ENCODE results near the gene CACNA2D1. TPM values are rescaled to one million over a fixed set of nuclear protein-coding genes. Genes with fewer than 3 reads are reported as not detected.

The CACNA2D1 gene
- total and polyA plus RNA-seq, 8 donors = 10.7 to 20.8 (median 16.6) TPM

DNA sequence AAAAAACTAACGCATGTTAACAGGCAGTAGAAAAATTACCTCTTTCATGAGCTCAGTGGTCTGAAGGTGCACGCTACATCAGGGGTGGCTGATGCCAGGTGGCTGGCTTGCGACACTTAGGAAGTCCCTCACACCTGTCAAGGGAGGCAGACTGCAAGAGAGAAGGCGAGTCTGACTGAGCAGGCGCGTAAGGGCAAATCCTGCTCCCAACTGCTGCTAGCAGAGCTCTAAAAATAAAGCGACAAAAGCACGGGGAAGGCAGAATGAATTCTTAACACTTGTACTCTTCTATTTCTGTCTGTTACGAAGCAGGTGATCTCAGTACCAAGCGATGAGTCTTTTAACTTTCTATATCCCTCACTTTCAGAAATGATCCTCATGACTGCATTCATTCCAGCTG is 33.1 kb downstream of the CACNA2D1 start:
- Histone ChIP-seq H3K4me3 (no peak overlapping the region), H3K9me3 (no peaks in the 10 kb centered on the region), H3K27ac (no peak overlapping the region), H3K4me1 (no peaks in the 10 kb centered on the region), H3K36me3 (no peaks in the 10 kb centered on the region), H3K27me3 (no peaks in the 10 kb centered on the region)
- ATAC-seq (no peak), DNase-seq (no peak)
- intact Hi-C loops (cut with DNase I) = no loop called here
- TF ChIP-seq, protein P1, sequence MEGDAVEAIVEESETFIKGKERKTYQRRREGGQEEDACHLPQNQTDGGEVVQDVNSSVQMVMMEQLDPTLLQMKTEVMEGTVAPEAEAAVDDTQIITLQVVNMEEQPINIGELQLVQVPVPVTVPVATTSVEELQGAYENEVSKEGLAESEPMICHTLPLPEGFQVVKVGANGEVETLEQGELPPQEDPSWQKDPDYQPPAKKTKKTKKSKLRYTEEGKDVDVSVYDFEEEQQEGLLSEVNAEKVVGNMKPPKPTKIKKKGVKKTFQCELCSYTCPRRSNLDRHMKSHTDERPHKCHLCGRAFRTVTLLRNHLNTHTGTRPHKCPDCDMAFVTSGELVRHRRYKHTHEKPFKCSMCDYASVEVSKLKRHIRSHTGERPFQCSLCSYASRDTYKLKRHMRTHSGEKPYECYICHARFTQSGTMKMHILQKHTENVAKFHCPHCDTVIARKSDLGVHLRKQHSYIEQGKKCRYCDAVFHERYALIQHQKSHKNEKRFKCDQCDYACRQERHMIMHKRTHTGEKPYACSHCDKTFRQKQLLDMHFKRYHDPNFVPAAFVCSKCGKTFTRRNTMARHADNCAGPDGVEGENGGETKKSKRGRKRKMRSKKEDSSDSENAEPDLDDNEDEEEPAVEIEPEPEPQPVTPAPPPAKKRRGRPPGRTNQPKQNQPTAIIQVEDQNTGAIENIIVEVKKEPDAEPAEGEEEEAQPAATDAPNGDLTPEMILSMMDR (IDR thresholded peaks at IDR 0.05) = no peak

- no peak for ATAC-seq
- H3K27ac ChIP-seq = no peak overlapping the region
These were observed 36.6 kb downstream of the CACNA2D1 start for GRCh38 chr7:82406937-82407336.

GRCh38 chr7:82405301-82405700 is 38.3 kb downstream of the CACNA2D1 start:
- intact Hi-C loops (cut with DNase I) = no loop called here
- ATAC-seq = no peak
- Histone ChIP-seq H3K27me3 (no peaks in the 10 kb centered on the region), H3K4me1 (no peaks in the 10 kb centered on the region), H3K4me3 (no peak overlapping the region), H3K9me3 (no peaks in the 10 kb centered on the region), H3K36me3 (no peaks in the 10 kb centered on the region), H3K27ac (no peak overlapping the region)
- no peak for DNase-seq
- TF ChIP-seq, protein P1 (IDR thresholded peaks at IDR 0.05) = no peak

More at GRCh38 chr7:82406937-82407336, 36.6 kb downstream of the CACNA2D1 start:
- Histone ChIP-seq H3K27me3 (no peaks in the 10 kb centered on the region), H3K4me3 (no peak overlapping the region), H3K4me1 (no peaks in the 10 kb centered on the region), H3K36me3 (no peaks in the 10 kb centered on the region), H3K9me3 (no peaks in the 10 kb centered on the region)
- TF ChIP-seq, protein P1 (IDR thresholded peaks at IDR 0.05) = no peak
- intact Hi-C loops (cut with DNase I) = no loop called here
- no peak for DNase-seq

GRCh38 chr7:82404652-82405051 is 38.9 kb downstream of the CACNA2D1 start:
- DNase-seq (no peak), ATAC-seq (no peak)
- Histone ChIP-seq H3K4me3 (no peak overlapping the region), H3K27ac (no peak overlapping the region), H3K9me3 (no peaks in the 10 kb centered on the region), H3K36me3 (no peaks in the 10 kb centered on the region), H3K27me3 (no peaks in the 10 kb centered on the region), H3K4me1 (no peaks in the 10 kb centered on the region)
- intact Hi-C loops (cut with DNase I) = no loop called here
- TF ChIP-seq, protein P1 (IDR thresholded peaks at IDR 0.05) = no peak

DNA sequence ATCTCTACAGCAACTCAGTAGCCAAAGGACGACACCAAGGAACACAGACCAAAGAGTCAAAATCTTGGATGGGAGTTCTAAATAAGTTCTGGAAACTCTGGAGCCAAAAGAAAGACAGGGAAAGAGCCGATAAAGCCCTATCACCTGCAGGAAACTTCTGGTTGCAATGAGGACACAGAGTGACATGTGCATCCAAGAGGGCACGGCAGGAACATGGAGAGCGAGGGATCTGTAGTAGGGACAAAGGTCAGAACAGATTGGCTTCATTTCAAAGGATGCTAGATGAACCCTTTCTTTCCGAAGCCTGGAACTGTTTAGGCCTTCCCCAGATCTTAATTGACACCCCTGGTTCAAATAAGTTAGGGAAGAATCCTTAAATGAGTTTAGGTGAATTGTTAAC is 39.5 kb downstream of the CACNA2D1 start:
- TF ChIP-seq, protein P1 (IDR thresholded peaks at IDR 0.05) = no peak

More for the DNA sequence above, 39.5 kb downstream of the CACNA2D1 start:
- no peak for ATAC-seq
- DNase-seq = no peak
- no peaks in the 10 kb centered on the region for H3K4me1 ChIP-seq
- no peaks in the 10 kb centered on the region for H3K9me3 ChIP-seq
- intact Hi-C loops (cut with DNase I) = no loop called here
- H3K27me3 ChIP-seq = no peaks in the 10 kb centered on the region
- H3K27ac ChIP-seq = no peak overlapping the region
- no peaks in the 10 kb centered on the region for H3K36me3 ChIP-seq
- no peak overlapping the region for H3K4me3 ChIP-seq
